HG02571 (cell line): ENCODE measurements around the gene KRTAP10-5.
"Not testable (repeated sequence)": the region's sequence is repeated elsewhere in the genome, so short reads cannot be mapped to it uniquely, and the experiment has no call there.

Source experiments
- ATAC-seq: cut with Tn5 transposase; IDR thresholded peaks from one replicate; pipeline ENCODE4 v1.9.1; 2021; ENCODE audit warnings: mild to moderate bottlenecking, moderate library complexity; ENCODE audit not compliant: unreplicated experiment

Gene KRTAP10-5

GRCh38 chr21:44611551-44611950 is 31.1 kb upstream of the KRTAP10-5 start:
- ATAC-seq, result no peak

GRCh38 chr21:44610157-44610843 is 29.9 kb upstream of the KRTAP10-5 start:
- not testable (repeated sequence) for ATAC-seq

- ATAC-seq, result no peak
These were observed 28.8 kb upstream of the KRTAP10-5 start for GRCh38 chr21:44609193-44609592.

GRCh38 chr21:44606495-44606894 is 26.1 kb upstream of the KRTAP10-5 start:
- no peak for ATAC-seq

GRCh38 chr21:44603911-44604310 is 23.5 kb upstream of the KRTAP10-5 start:
- ATAC-seq, result no peak

- ATAC-seq, result no peak
These were observed 22.9 kb upstream of the KRTAP10-5 start for GRCh38 chr21:44603109-44603875.

GRCh38 chr21:44602463-44602850 is 22.1 kb upstream of the KRTAP10-5 start:
- no peak for ATAC-seq

GRCh38 chr21:44601596-44602462 is 21.4 kb upstream of the KRTAP10-5 start:
- ATAC-seq, result no peak

GRCh38 chr21:44601091-44601490 is 20.7 kb upstream of the KRTAP10-5 start:
- ATAC-seq, result not testable (repeated sequence)

- ATAC-seq, result not testable (repeated sequence)
These were observed 19.9 kb upstream of the KRTAP10-5 start, which contains the start of gene KRTAP10-7 for GRCh38 chr21:44600118-44600978. Gene KRTAP10-7, plus strand, starts transcription at chr21:44600597. Its CDS starts 25 bp downstream, at chr21:44600622.

GRCh38 chr21:44599264-44600029 is 19.0 kb upstream of the KRTAP10-5 start:
- ATAC-seq, result no peak

GRCh38 chr21:44598061-44598460 is 17.7 kb upstream of the KRTAP10-5 start:
- no peak for ATAC-seq

- no peak for ATAC-seq
These were observed 15.8 kb upstream of the KRTAP10-5 start for GRCh38 chr21:44596068-44596725.

GRCh38 chr21:44595524-44595923 is 15.1 kb upstream of the KRTAP10-5 start:
- no peak for ATAC-seq

GRCh38 chr21:44594406-44594916 is 14.1 kb upstream of the KRTAP10-5 start:
- no peak for ATAC-seq

GRCh38 chr21:44593598-44594405 is 13.4 kb upstream of the KRTAP10-5 start:
- no peak for ATAC-seq

GRCh38 chr21:44592446-44593311 is 12.3 kb upstream of the KRTAP10-5 start, which contains the start of gene KRTAP10-6:
Gene KRTAP10-6, minus strand, starts transcription at chr21:44592505. Its CDS starts 21 bp downstream, at chr21:44592484.
- ATAC-seq, result no peak
